ENCODE measurements around the gene OR10Z1.

The OR10Z1 gene

GRCh38 chr1:158604968-158605367, at the start of gene OR10Z1:
OR10Z1 (plus strand) TSS chr1:158605268; CDS start chr1:158606439, 1,171 bp downstream.
- DNase-seq: no peak

GRCh38 chr1:158559696-158560095, 45.4 kb upstream of the OR10Z1 start:
- no peak for DNase-seq

GRCh38 chr1:158563853-158564252, 41.2 kb upstream of the OR10Z1 start:
- DNase-seq: no peak

- DNase-seq: no peak
Observed at GRCh38 chr1:158564608-158565007, 40.5 kb upstream of the OR10Z1 start.

GRCh38 chr1:158570480-158570879, 34.6 kb upstream of the OR10Z1 start, which contains the start of gene OR6P1:
OR6P1 (minus strand) TSS chr1:158570580; CDS start chr1:158563604, 6,976 bp downstream.
- DNase-seq: no peak

GRCh38 chr1:158572226-158572625, 32.8 kb upstream of the OR10Z1 start:
- DNase-seq: no peak

- DNase-seq: no peak
Observed at GRCh38 chr1:158577561-158577960, 27.5 kb upstream of the OR10Z1 start.

- DNase-seq: no peak
Observed at GRCh38 chr1:158579733-158580132, 25.3 kb upstream of the OR10Z1 start, which contains the start of gene OR10X1. OR10X1 (minus strand) TSS chr1:158579899; CDS start chr1:158579899, 0 bp downstream.

- DNase-seq: no peak
Observed at GRCh38 chr1:158583962-158584361, 21.1 kb upstream of the OR10Z1 start.

- DNase-seq: no peak
Observed at GRCh38 chr1:158586942-158587341, 18.1 kb upstream of the OR10Z1 start.

- DNase-seq: no peak
Observed at GRCh38 chr1:158600735-158601134, 4.3 kb upstream of the OR10Z1 start.

- DNase-seq: no peak
Observed at GRCh38 chr1:158607296-158607695, 2.2 kb downstream of the OR10Z1 start.

GRCh38 chr1:158611916-158612315, 6.8 kb downstream of the OR10Z1 start:
- DNase-seq: no peak

- DNase-seq: no peak
Observed at GRCh38 chr1:158613764-158614163, 8.7 kb downstream of the OR10Z1 start.

- DNase-seq: no peak
Observed at GRCh38 chr1:158638146-158638545, 33.1 kb downstream of the OR10Z1 start.

GRCh38 chr1:158638904-158639303, 33.8 kb downstream of the OR10Z1 start:
- DNase-seq: no peak

- no peak for DNase-seq
Observed at GRCh38 chr1:158644449-158644848, 39.4 kb downstream of the OR10Z1 start.

- no peak for DNase-seq
Observed at GRCh38 chr1:158646465-158646864, 41.4 kb downstream of the OR10Z1 start.

- DNase-seq: no peak
Observed at GRCh38 chr1:158649052-158649451, 44.0 kb downstream of the OR10Z1 start.

GRCh38 chr1:158652721-158653334, 47.8 kb downstream of the OR10Z1 start:
- peak; percentile 29 for DNase-seq

GRCh38 chr1:158654086-158654485, 49.0 kb downstream of the OR10Z1 start:
- DNase-seq: no peak

GRCh38 chr1:158654571-158654970, 49.5 kb downstream of the OR10Z1 start:
- DNase-seq: peak; percentile 11

All from RPMI8226 (cell line).